Measurements from ENCODE around the gene KSR1.
"Not testable (repeated sequence)": the region's sequence is repeated elsewhere in the genome, so short reads cannot be mapped to it uniquely, and the experiment has no call there.

The KSR1 gene

GRCh38 chr17:27430383-27430840, 25.8 kb upstream of the KSR1 start:
- H3K4me3 ChIP-seq: no peak overlapping the region
- no peaks in the 10 kb centered on the region for H3K36me3 ChIP-seq (ENCODE audit: insufficient read depth, low read length)
- H3K9ac ChIP-seq (ENCODE audit: insufficient read length): no peak overlapping the region
- H3K27ac ChIP-seq: no peak overlapping the region
- no peaks in the 10 kb centered on the region for H3K9me3 ChIP-seq (ENCODE audit: low read depth, low read length)
- DNase-seq (ENCODE audit: low read depth, low spot score): no peak
- TF ChIP-seq EZH2 (IDR thresholded peaks at IDR 0.05) (no peak), POLR2AphosphoS5 (IDR thresholded peaks at IDR 0.05; ENCODE audit: borderline replicate concordance, low read depth, low read length) (no peak), FOXP2 (optimal IDR thresholded peaks at IDR 0.05; ENCODE audit: control extremely low read depth, extremely low read length, insufficient read depth) (no peak)

GRCh38 chr17:27430882-27431491, 25.3 kb upstream of the KSR1 start:
- H3K9ac ChIP-seq (ENCODE audit: insufficient read length): no peak overlapping the region
- H3K9me3 ChIP-seq (ENCODE audit: low read depth, low read length): no peaks in the 10 kb centered on the region
- H3K27ac ChIP-seq: no peak overlapping the region
- no peaks in the 10 kb centered on the region for H3K36me3 ChIP-seq (ENCODE audit: insufficient read depth, low read length)
- H3K4me3 ChIP-seq: no peak overlapping the region
- TF ChIP-seq FOXP2 (optimal IDR thresholded peaks at IDR 0.05; ENCODE audit: control extremely low read depth, extremely low read length, insufficient read depth) (no peak), EZH2 (IDR thresholded peaks at IDR 0.05) (no peak), POLR2AphosphoS5 (IDR thresholded peaks at IDR 0.05; ENCODE audit: borderline replicate concordance, low read depth, low read length) (no peak)
- DNase-seq (ENCODE audit: low read depth, low spot score): no peak

- DNase-seq (ENCODE audit: low read depth, low spot score): no peak
- H3K36me3 ChIP-seq (ENCODE audit: insufficient read depth, low read length): no peaks in the 10 kb centered on the region
- no peak overlapping the region for H3K4me3 ChIP-seq
- H3K27ac ChIP-seq: no peak overlapping the region
- no peaks in the 10 kb centered on the region for H3K9me3 ChIP-seq (ENCODE audit: low read depth, low read length)
- TF ChIP-seq FOXP2 (optimal IDR thresholded peaks at IDR 0.05; ENCODE audit: control extremely low read depth, extremely low read length, insufficient read depth) (no peak), EZH2 (IDR thresholded peaks at IDR 0.05) (no peak), POLR2AphosphoS5 (IDR thresholded peaks at IDR 0.05; ENCODE audit: borderline replicate concordance, low read depth, low read length) (no peak)
- no peak overlapping the region for H3K9ac ChIP-seq (ENCODE audit: insufficient read length)
Measured at GRCh38 chr17:27433521-27433920, 22.7 kb upstream of the KSR1 start.

GRCh38 chr17:27435431-27436070, 20.7 kb upstream of the KSR1 start:
- not testable (repeated sequence) for H3K36me3 ChIP-seq (ENCODE audit: insufficient read depth, low read length); H3K4me3 ChIP-seq; DNase-seq (ENCODE audit: low read depth, low spot score); H3K9ac ChIP-seq (ENCODE audit: insufficient read length); H3K27ac ChIP-seq; H3K9me3 ChIP-seq (ENCODE audit: low read depth, low read length)

GRCh38 chr17:27438348-27438998, 17.8 kb upstream of the KSR1 start:
- Histone ChIP-seq H3K36me3 (ENCODE audit: insufficient read depth, low read length) (no peaks in the 10 kb centered on the region), H3K4me3 (no peak overlapping the region), H3K27ac (no peak overlapping the region), H3K9me3 (ENCODE audit: low read depth, low read length) (no peaks in the 10 kb centered on the region), H3K9ac (ENCODE audit: insufficient read length) (no peak overlapping the region)
- no peak for DNase-seq (ENCODE audit: low read depth, low spot score)
- TF ChIP-seq EZH2 (IDR thresholded peaks at IDR 0.05) (no peak), POLR2AphosphoS5 (IDR thresholded peaks at IDR 0.05; ENCODE audit: borderline replicate concordance, low read depth, low read length) (no peak), FOXP2 (optimal IDR thresholded peaks at IDR 0.05; ENCODE audit: control extremely low read depth, extremely low read length, insufficient read depth) (no peak)

GRCh38 chr17:27439342-27439741, 16.9 kb upstream of the KSR1 start:
- no peaks in the 10 kb centered on the region for H3K36me3 ChIP-seq (ENCODE audit: insufficient read depth, low read length)
- DNase-seq (ENCODE audit: low read depth, low spot score): no peak
- H3K9ac ChIP-seq (ENCODE audit: insufficient read length): no peak overlapping the region
- no peak overlapping the region for H3K27ac ChIP-seq
- no peak overlapping the region for H3K4me3 ChIP-seq
- H3K9me3 ChIP-seq (ENCODE audit: low read depth, low read length): no peaks in the 10 kb centered on the region
- TF ChIP-seq EZH2 (IDR thresholded peaks at IDR 0.05) (no peak), FOXP2 (optimal IDR thresholded peaks at IDR 0.05; ENCODE audit: control extremely low read depth, extremely low read length, insufficient read depth) (no peak), POLR2AphosphoS5 (IDR thresholded peaks at IDR 0.05; ENCODE audit: borderline replicate concordance, low read depth, low read length) (no peak)

GRCh38 chr17:27442702-27443101, 13.5 kb upstream of the KSR1 start:
- H3K4me3 ChIP-seq: no peak overlapping the region
- TF ChIP-seq POLR2AphosphoS5 (IDR thresholded peaks at IDR 0.05; ENCODE audit: borderline replicate concordance, low read depth, low read length) (no peak), FOXP2 (optimal IDR thresholded peaks at IDR 0.05; ENCODE audit: control extremely low read depth, extremely low read length, insufficient read depth) (no peak), EZH2 (IDR thresholded peaks at IDR 0.05) (no peak)
- no peak overlapping the region for H3K27ac ChIP-seq
- no peak overlapping the region for H3K9ac ChIP-seq (ENCODE audit: insufficient read length)
- H3K9me3 ChIP-seq (ENCODE audit: low read depth, low read length): no peaks in the 10 kb centered on the region
- DNase-seq (ENCODE audit: low read depth, low spot score): no peak
- no peaks in the 10 kb centered on the region for H3K36me3 ChIP-seq (ENCODE audit: insufficient read depth, low read length)

- Histone ChIP-seq H3K27ac (no peak overlapping the region), H3K36me3 (ENCODE audit: insufficient read depth, low read length) (no peaks in the 10 kb centered on the region), H3K4me3 (no peak overlapping the region), H3K9me3 (ENCODE audit: low read depth, low read length) (no peaks in the 10 kb centered on the region), H3K9ac (ENCODE audit: insufficient read length) (no peak overlapping the region)
- DNase-seq (ENCODE audit: low read depth, low spot score): no peak
- TF ChIP-seq EZH2 (IDR thresholded peaks at IDR 0.05) (no peak), POLR2AphosphoS5 (IDR thresholded peaks at IDR 0.05; ENCODE audit: borderline replicate concordance, low read depth, low read length) (no peak), FOXP2 (optimal IDR thresholded peaks at IDR 0.05; ENCODE audit: control extremely low read depth, extremely low read length, insufficient read depth) (no peak)
Measured at GRCh38 chr17:27443491-27443890, 12.8 kb upstream of the KSR1 start.
